ENCODE data around the gene ENPP7.

ENPP7 gene

DNA sequence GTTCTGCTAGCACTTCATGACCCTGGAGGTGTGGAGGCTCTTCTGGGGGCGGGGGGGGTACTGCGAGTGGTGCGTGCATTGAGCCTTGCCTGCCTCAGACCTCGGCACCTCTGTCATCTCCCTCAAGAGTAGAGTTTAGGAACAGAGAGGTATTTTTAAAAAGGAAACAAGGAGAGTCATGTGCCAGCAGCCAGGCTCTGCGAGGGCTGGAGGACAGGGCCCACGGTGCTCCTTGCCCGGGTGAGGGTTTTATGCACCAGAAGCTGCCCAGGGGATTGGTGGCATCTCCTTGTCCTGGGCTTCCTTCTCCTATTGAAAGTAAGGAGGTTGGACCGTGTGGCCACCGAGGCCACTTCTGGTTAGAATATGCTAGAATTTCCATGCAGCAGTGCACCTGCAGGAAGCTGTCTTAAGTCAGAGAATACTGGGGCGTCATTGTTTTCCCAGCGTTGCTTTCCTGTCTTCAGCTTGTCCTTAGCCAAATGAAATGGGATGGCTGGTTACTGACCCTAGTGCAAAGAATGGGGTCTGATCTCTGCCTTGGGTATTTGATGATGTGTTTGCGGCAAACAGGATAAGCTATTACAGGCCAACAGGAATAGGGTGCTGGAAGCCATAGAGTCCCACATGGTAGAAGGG, 50.4 kb downstream of the ENPP7 start:
- H3K9me3 ChIP-seq (ENCODE audit: control insufficient read depth, low read length): no peaks in the 10 kb centered on the region
- 94 to 95% methylated on average over 9 to 11 of the region's 12 CpGs for WGBS, 2 experiments (ENCODE audit: insufficient coverage in 2 of 2)

DNA sequence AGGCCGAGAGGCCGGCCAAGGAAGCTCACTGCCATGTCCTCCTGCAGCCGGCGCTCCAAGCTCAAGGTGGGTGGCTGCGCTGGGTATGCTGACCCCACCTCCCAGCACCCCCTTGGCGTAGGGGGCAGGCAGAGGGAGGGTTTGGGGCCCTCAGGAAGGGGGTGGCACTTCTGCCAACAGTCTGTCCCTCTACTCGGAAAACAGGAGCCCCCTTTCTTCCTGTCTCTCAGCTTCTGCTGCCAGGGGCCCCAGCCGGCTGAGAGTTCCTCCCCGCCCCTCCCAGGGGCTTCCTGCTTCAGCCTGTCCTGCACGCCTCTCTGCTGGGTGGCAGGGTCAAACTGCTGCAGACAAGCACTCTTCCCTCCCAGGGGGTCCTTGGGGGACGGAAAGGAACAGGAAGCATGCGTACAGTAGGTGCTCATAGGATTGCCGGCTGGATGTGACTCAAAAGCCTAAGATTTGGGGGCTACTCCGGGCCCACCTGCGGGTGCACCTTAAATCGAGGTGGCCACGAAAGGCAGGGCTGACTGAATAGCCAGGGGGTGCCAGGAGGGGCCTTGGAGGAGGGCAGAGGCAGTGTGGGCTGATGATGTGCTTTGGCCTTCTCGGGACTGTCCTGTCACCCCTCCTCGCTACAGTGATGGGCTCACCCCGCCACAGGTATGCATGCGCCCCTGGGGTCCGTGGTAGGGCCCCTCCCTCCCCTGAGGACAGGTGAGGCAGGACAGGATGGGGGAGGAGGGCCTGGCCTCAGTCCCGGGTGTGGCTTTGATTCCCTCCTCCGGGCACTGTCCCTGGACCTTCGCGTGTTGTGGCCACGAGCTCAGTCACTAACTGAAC, 51.2 kb downstream of the ENPP7 start:
- Histone ChIP-seq H3K9me3 (ENCODE audit: control insufficient read depth, low read length) (no peaks in the 10 kb centered on the region), H3K27ac (ENCODE audit: low read depth, low read length, severe bottlenecking) (no peak overlapping the region), H3K36me3 (ENCODE audit: control insufficient read depth, insufficient read depth, low read length) (peaks cover 60% of the 10 kb centered on the region), H3K4me1 (ENCODE audit: control insufficient read depth, insufficient read depth, low read length, poor library complexity, severe bottlenecking) (peaks cover 11% of the 10 kb centered on the region), H3K4me3 (ENCODE audit: extremely low read depth, insufficient read depth, low read length, poor library complexity, severe bottlenecking) (no peak overlapping the region)
- 93 to 98% methylated on average over 15 to 21 of the region's 27 CpGs for WGBS, 2 experiments (ENCODE audit: insufficient coverage in 2 of 2)

More for the DNA sequence above, 50.4 kb downstream of the ENPP7 start:
- H3K4me3 ChIP-seq (ENCODE audit: extremely low read depth, insufficient read depth, low read length, poor library complexity, severe bottlenecking): no peak overlapping the region
- H3K36me3 ChIP-seq (ENCODE audit: control insufficient read depth, insufficient read depth, low read length): peaks cover 55% of the 10 kb centered on the region
- H3K4me1 ChIP-seq (ENCODE audit: control insufficient read depth, insufficient read depth, low read length, poor library complexity, severe bottlenecking): peaks cover 12% of the 10 kb centered on the region
- no peak overlapping the region for H3K27ac ChIP-seq (ENCODE audit: low read depth, low read length, severe bottlenecking)

DNA sequence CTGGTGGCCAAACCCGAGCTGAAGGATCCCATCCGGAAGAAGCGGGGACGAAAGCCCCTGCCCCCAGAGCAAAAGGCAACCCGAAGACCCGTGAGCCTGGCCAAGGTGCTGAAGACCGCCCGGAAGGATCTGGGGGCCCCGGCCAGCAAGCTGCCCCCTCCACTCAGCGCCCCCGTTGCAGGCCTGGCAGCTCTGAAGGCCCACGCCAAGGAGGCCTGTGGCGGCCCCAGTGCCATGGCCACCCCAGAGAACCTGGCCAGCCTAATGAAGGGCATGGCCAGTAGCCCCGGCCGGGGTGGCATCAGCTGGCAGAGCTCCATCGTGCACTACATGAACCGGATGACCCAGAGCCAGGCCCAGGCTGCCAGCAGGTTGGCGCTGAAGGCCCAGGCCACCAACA, 53.1 kb downstream of the ENPP7 start:
- Histone ChIP-seq H3K27ac (ENCODE audit: low read depth, low read length, severe bottlenecking) (no peak overlapping the region), H3K4me1 (ENCODE audit: control insufficient read depth, insufficient read depth, low read length, poor library complexity, severe bottlenecking) (peaks cover 11% of the 10 kb centered on the region), H3K9me3 (ENCODE audit: control insufficient read depth, low read length) (no peaks in the 10 kb centered on the region), H3K36me3 (ENCODE audit: control insufficient read depth, insufficient read depth, low read length) (peaks cover 60% of the 10 kb centered on the region), H3K4me3 (ENCODE audit: extremely low read depth, insufficient read depth, low read length, poor library complexity, severe bottlenecking) (no peak overlapping the region)
- 97 to 99% methylated on average over 18 of the region's 18 CpGs for WGBS, 2 experiments (ENCODE audit: insufficient coverage in 2 of 2)

DNA sequence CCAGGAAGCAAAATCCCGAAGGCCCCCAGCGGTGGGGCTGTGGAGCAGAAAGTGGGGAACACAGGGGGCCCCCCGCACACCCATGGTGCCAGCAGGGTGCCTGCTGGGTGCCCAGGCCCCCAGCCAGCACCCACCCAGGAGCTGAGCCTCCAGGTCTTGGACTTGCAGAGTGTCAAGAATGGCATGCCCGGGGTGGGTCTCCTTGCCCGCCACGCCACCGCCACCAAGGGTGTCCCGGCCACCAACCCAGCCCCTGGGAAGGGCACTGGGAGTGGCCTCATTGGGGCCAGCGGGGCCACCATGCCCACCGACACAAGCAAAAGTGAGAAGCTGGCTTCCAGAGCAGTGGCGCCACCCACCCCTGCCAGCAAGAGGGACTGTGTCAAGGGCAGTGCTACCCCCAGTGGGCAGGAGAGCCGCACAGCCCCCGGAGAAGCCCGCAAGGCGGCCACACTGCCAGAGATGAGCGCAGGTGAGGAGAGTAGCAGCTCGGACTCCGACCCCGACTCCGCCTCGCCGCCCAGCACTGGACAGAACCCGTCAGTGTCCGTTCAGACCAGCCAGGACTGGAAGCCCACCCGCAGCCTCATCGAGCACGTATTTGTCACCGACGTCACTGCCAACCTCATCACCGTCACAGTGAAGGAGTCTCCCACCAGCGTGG, 53.7 kb downstream of the ENPP7 start:
- WGBS, 2 experiments (ENCODE audit: insufficient coverage in 2 of 2): 95 to 96% methylated on average over 30 to 31 of the region's 31 CpGs
- Histone ChIP-seq H3K4me3 (ENCODE audit: extremely low read depth, insufficient read depth, low read length, poor library complexity, severe bottlenecking) (no peak overlapping the region), H3K36me3 (ENCODE audit: control insufficient read depth, insufficient read depth, low read length) (peaks cover 56% of the 10 kb centered on the region), H3K4me1 (ENCODE audit: control insufficient read depth, insufficient read depth, low read length, poor library complexity, severe bottlenecking) (peaks cover 8% of the 10 kb centered on the region), H3K9me3 (ENCODE audit: control insufficient read depth, low read length) (no peaks in the 10 kb centered on the region), H3K27ac (ENCODE audit: low read depth, low read length, severe bottlenecking) (no peak overlapping the region)

DNA sequence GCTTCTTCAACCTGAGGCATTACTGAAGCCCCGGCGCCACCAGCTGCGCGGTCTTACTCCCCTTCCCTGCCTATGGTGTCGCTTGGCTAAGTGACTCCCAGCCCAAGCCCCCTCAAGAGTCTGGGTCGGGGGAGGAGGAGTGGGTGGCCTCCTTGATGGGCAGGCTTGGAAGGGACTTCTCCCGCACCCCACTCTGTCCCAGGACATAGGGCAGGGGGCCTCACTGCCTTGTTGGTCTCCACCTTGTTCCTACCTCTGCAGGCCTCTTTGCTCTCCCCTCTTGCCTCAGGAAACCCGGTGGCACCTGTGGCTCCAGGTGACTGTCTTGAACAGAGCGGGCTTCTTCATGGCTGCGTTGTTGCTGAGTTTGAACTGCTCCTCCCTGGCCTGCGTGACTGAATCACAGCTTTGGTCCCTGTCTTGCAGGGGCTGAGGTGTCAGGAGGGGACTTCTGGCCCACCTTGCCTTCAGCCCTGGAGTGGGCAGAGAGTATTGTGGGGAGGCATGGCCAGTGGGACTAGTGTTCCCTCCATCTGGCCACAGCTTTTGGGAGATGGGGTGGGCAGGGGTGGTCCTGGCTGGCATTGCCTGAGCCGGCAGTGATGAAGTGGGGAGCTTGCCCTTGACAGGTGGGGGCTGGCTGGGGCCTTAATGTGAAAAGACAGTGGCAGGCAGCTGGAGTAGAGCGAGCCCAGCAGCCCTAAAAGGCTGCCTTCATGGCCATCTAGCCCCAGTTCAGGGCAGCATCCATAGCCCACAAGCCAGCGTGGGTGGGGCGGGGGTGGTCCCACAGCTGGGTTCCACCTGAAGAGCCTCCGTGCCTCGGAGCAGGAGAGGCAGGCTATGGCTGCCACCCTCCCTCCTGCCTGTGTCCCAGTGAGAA, 54.5 kb downstream of the ENPP7 start:
- no peaks in the 10 kb centered on the region for H3K9me3 ChIP-seq (ENCODE audit: control insufficient read depth, low read length)
- no peak overlapping the region for H3K4me3 ChIP-seq (ENCODE audit: extremely low read depth, insufficient read depth, low read length, poor library complexity, severe bottlenecking)
- H3K36me3 ChIP-seq (ENCODE audit: control insufficient read depth, insufficient read depth, low read length): peaks cover 48% of the 10 kb centered on the region
- peaks cover 5% of the 10 kb centered on the region for H3K4me1 ChIP-seq (ENCODE audit: control insufficient read depth, insufficient read depth, low read length, poor library complexity, severe bottlenecking)
- no peak overlapping the region for H3K27ac ChIP-seq (ENCODE audit: low read depth, low read length, severe bottlenecking)
- 94 to 99% methylated on average over 13 to 16 of the region's 17 CpGs for WGBS, 2 experiments (ENCODE audit: insufficient coverage in 2 of 2)

DNA sequence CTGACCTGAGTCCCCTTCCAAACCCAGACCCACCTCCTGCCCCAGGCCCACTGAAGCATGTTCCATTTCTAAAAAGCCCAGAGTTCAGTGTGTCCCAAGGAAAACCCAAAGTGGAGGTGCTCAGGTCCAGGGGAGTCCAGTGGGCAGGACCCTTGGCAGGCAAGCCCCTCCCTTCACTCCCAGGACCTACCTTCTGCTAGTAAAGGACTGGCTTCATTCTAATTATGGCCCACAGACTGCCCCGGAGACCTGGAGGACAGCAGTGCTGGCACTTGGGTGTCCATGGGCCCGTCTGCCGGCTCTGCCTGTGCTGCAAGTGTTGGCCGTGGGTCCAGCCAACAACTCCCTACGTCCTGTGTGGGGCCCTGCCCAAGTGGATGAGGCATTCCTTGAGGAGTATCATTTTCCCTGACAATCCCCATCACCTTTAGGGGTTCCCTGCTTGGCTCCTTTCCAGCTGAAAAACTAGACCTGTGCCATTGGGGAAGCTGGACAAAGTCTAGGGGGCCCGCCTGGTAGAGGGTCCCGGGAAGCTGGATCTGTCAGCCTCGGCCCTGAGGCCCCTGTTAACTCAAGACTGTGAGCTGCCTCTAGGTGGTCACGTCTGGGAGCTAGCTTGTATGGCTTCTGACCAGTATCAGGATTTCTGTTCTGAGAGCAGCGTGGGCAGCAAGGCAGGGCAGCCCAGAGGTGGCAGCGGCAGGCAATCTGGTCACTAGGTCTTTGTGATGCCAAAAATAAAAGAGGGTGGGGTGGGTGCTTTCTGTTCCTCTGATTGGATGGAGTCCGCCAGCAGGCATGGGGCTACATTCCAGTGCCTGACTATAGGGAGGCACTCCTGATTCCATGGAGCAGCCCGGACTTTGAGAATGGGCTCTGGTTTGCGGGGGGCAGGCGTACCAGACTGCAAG, 55.4 kb downstream of the ENPP7 start:
- Histone ChIP-seq H3K4me1 (ENCODE audit: control insufficient read depth, insufficient read depth, low read length, poor library complexity, severe bottlenecking) (peaks cover 5% of the 10 kb centered on the region), H3K36me3 (ENCODE audit: control insufficient read depth, insufficient read depth, low read length) (peaks cover 39% of the 10 kb centered on the region), H3K27ac (ENCODE audit: low read depth, low read length, severe bottlenecking) (no peak overlapping the region), H3K4me3 (ENCODE audit: extremely low read depth, insufficient read depth, low read length, poor library complexity, severe bottlenecking) (no peak overlapping the region), H3K9me3 (ENCODE audit: control insufficient read depth, low read length) (no peaks in the 10 kb centered on the region)
- WGBS, 2 experiments (ENCODE audit: insufficient coverage in 2 of 2): 95 to 96% methylated on average over 13 to 15 of the region's 15 CpGs

DNA sequence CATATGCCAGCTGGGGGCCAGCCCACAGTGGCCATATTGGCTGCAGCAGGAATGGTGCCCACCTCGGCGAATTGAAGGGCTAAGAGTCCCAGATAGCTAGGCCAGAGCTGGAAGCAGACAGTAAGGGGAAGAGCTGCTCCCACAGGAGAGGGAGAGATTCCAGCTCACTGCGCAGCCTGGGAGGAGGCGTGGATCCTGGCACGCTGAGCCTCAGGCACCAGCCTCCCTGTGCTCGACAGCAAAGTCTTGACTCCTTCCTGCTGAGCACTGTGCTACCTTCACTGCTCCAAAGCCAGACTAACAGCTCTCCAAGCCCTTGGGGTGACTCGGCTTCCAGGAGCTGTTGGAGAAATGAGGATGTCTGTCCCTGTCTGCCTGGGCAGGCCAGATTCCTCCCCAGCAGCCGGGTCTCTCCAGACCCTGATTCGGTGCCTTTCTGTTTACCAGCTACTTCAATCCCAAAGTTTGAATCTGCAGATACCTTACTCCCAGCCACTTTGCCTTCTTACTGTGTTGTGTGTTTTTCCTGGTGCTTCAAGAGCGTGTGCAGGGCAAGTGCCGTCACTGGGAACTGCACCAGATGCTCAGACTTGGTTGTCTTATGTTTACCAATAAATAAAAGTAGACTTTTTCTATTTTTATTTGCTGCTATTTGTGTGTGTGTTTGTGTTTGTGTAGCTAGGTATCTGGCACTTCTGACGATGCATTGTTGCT, 56.3 kb downstream of the ENPP7 start:
- no peaks in the 10 kb centered on the region for H3K9me3 ChIP-seq (ENCODE audit: control insufficient read depth, low read length)
- H3K4me3 ChIP-seq (ENCODE audit: extremely low read depth, insufficient read depth, low read length, poor library complexity, severe bottlenecking): no peak overlapping the region
- H3K4me1 ChIP-seq (ENCODE audit: control insufficient read depth, insufficient read depth, low read length, poor library complexity, severe bottlenecking): peaks cover 8% of the 10 kb centered on the region
- peaks cover 31% of the 10 kb centered on the region for H3K36me3 ChIP-seq (ENCODE audit: control insufficient read depth, insufficient read depth, low read length)
- 84 to 94% methylated on average over 7 to 8 of the region's 12 CpGs for WGBS, 2 experiments (ENCODE audit: insufficient coverage in 2 of 2)
- no peak overlapping the region for H3K27ac ChIP-seq (ENCODE audit: low read depth, low read length, severe bottlenecking)

GRCh38 chr17:79788455-79788854, 57.7 kb downstream of the ENPP7 start:
- no peak overlapping the region for H3K4me3 ChIP-seq (ENCODE audit: extremely low read depth, insufficient read depth, low read length, poor library complexity, severe bottlenecking)
- no peak overlapping the region for H3K27ac ChIP-seq (ENCODE audit: low read depth, low read length, severe bottlenecking)
- peaks cover 8% of the 10 kb centered on the region for H3K4me1 ChIP-seq (ENCODE audit: control insufficient read depth, insufficient read depth, low read length, poor library complexity, severe bottlenecking)
- peaks cover 21% of the 10 kb centered on the region for H3K36me3 ChIP-seq (ENCODE audit: control insufficient read depth, insufficient read depth, low read length)
- no peaks in the 10 kb centered on the region for H3K9me3 ChIP-seq (ENCODE audit: control insufficient read depth, low read length)
- 47 to 59% methylated on average over 2 to 5 of the region's 5 CpGs for WGBS, 2 experiments (ENCODE audit: insufficient coverage in 2 of 2)

All from mesodermal cell (in vitro differentiated cells).